ENCODE data around the gene KREMEN1. TPM values are rescaled to one million over a fixed set of nuclear protein-coding genes. Genes with fewer than 3 reads are reported as not detected.

KREMEN1 gene
- total RNA-seq, 1 donor from 2014 or later = 7.1 TPM

DNA sequence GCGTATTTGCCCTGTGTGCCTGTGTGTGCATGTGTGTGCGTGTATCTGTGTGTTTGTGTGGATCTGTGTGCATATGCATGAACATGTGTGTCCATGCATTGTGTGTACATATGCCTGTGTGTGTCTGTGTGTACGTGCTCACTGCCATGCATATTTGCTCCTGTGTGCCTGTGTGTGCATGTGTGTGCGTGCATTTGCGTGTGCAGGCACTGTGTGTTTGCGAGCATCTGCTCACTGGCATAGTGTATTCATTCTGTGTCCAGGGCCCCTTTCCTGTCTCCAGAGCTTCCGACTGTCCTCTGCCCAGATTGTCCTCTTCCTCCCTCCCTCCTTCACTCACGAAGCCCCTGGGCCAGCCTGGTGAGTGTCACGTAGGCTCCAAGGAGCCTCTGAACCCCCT is 138.6 kb downstream of the KREMEN1 start:
- H3K4me3 ChIP-seq (ENCODE audit: low read depth, low read length) = no peak overlapping the region
- no peak for DNase-seq (ENCODE audit: low read depth)
- H3K27me3 ChIP-seq (ENCODE audit: control insufficient read depth, insufficient read depth, low read length) = peaks cover 38% of the 10 kb centered on the region
- H3K36me3 ChIP-seq (ENCODE audit: control insufficient read depth, insufficient read depth, low read length) = no peaks in the 10 kb centered on the region
- TF ChIP-seq CTCF (IDR thresholded peaks at IDR 0.05; ENCODE audit: insufficient read depth, low read length, poor library complexity, severe bottlenecking) = no peak

DNA sequence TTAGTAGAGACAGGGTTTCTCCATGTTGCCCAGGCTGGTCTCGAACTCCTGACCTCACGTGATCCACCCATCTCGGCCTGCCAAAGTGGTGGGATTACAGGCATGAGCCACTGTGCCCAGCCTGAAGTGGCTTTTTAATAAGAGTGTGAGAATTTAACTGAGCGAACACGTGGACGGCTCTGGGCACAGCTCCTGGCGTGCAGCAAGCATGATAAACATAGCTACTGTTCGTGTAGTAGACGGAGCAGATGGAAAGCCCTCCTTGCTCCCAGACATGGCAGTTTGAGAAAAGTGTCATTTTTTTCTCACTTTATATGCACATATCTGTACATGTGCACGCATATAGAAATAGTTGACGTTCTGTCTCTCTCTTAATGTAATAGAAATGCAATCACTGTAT is 139.9 kb downstream of the KREMEN1 start:
- Histone ChIP-seq H3K4me3 (ENCODE audit: low read depth, low read length) (no peak overlapping the region), H3K36me3 (ENCODE audit: control insufficient read depth, insufficient read depth, low read length) (no peaks in the 10 kb centered on the region), H3K27me3 (ENCODE audit: control insufficient read depth, insufficient read depth, low read length) (peaks cover 29% of the 10 kb centered on the region)
- no peak for DNase-seq (ENCODE audit: low read depth)
- TF ChIP-seq CTCF (IDR thresholded peaks at IDR 0.05; ENCODE audit: insufficient read depth, low read length, poor library complexity, severe bottlenecking) = no peak

GRCh38 chr22:29213493-29213892 is 140.7 kb downstream of the KREMEN1 start:
- TF ChIP-seq CTCF (IDR thresholded peaks at IDR 0.05; ENCODE audit: insufficient read depth, low read length, poor library complexity, severe bottlenecking) = no peak
- DNase-seq (ENCODE audit: low read depth) = no peak
- Histone ChIP-seq H3K4me3 (ENCODE audit: low read depth, low read length) (no peak overlapping the region), H3K36me3 (ENCODE audit: control insufficient read depth, insufficient read depth, low read length) (no peaks in the 10 kb centered on the region), H3K27me3 (ENCODE audit: control insufficient read depth, insufficient read depth, low read length) (peaks cover 24% of the 10 kb centered on the region)

GRCh38 chr22:29214232-29214631 is 141.4 kb downstream of the KREMEN1 start:
- TF ChIP-seq CTCF (IDR thresholded peaks at IDR 0.05; ENCODE audit: insufficient read depth, low read length, poor library complexity, severe bottlenecking) = no peak
- no peak overlapping the region for H3K4me3 ChIP-seq (ENCODE audit: low read depth, low read length)
- DNase-seq (ENCODE audit: low read depth) = no peak
- H3K36me3 ChIP-seq (ENCODE audit: control insufficient read depth, insufficient read depth, low read length) = no peaks in the 10 kb centered on the region
- peaks cover 19% of the 10 kb centered on the region for H3K27me3 ChIP-seq (ENCODE audit: control insufficient read depth, insufficient read depth, low read length)

DNA sequence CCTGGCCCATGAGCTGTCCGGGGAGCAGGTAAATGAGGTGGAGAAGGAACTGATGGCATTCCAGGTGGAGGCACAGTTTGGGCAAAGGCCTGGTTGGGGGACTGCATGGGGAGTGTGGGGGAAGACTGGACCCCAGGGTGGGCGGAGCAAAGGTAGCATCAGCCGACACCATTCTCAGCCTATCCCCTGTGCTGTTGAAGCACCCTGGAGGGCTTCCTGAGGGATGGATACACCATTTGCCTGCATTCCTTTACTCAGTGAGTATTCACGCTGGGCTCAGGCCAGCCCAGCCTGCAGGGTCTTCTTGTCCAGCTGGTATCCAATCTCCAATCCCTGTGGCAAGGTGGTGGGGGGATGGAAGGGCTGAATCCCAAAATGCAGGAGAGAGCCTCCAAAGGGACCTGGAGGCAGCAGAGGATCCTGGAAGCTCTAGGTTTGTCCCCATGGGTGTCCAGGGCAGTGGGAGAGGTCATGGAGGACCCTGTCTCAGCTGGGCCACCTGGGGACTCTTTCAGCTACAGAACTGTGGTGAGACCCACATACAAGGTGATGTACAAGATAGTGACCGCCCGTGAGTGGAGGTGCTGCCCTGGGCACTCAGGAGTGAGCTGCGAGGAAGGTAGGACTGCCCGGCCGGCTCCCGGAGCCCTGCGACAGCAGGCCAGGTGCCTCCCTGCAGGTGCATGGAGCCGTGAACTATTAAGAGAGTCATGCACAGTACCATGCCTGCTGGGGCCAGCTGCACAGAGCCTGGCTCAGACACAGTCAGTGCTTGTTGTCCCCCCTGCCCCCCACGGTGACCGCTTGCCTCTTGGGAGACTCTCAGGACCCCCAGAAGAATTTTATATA is 142.4 kb downstream of the KREMEN1 start:
- H3K36me3 ChIP-seq (ENCODE audit: control insufficient read depth, insufficient read depth, low read length) = no peaks in the 10 kb centered on the region
- no peak for DNase-seq (ENCODE audit: low read depth)
- TF ChIP-seq CTCF (IDR thresholded peaks at IDR 0.05; ENCODE audit: insufficient read depth, low read length, poor library complexity, severe bottlenecking) = no peak
- H3K27me3 ChIP-seq (ENCODE audit: control insufficient read depth, insufficient read depth, low read length) = peaks cover 19% of the 10 kb centered on the region
- no peak overlapping the region for H3K4me3 ChIP-seq (ENCODE audit: low read depth, low read length)

Data from kidney epithelial cell (primary cell).